Activated T-cell treated with anti-CD3 and anti-CD28 coated beads for 24 hours (primary cell): Measurements from ENCODE around the gene DYNC1LI2.
A peak's percentile ranks its signal among the peaks of the same experiment; 100 is the strongest.
"Not testable (repeated sequence)": the region's sequence is repeated elsewhere in the genome, so short reads cannot be mapped to it uniquely, and the experiment has no call there.

Source experiments
- DNase-seq: peaks from one replicate; pipeline ENCODE4 v3.0.0-alpha.2; 2020; ENCODE audit warnings: low read depth

DYNC1LI2 gene

DNA sequence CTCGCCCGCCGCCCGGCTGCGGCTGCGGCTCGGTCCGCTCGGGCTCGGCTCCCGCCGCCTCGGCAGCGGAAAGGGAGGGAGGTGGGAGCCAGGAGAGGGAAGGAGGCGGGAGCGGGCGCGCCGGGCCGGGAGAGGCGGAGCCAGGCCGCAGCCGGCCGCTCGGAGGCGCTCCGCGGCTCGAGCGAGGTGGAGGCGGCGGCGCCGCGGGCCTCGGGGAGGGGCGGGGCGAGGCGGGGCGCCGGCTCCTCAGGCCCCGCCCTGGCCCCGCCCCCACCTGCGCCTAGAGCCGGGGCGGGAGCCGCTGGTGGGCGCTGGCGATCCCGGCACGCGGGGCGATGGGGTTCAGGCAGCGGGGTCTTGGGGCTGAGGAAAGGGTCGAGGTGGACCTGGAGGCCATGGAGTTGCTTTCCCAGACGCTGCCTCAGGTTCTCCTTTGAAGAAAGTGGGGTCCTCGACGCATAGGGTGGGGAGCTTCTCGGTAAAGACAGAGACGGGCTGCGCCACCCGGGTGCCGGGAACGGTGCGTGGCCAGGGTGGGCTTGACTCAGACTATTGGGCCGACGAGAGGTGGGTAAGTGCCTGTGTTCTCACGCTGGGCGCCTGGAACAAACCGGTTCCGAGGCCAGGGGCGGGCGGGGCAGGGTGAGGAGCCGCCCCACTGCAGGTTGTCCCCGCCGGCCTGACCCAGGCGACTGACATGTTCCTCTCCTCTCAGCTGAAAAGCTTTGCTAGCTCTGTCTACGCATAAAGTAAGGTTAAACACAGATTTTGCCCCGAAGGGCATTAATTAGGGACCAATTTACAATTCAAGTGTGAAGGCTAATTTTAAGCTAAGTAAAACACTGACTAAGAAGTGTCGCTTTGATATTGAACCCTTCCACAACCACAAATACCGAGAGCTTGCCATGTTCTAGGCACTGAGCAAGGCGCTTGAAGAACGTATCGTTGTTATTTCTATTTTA lies 54.5 kb downstream of the DYNC1LI2 start, which contains the start of gene CMTM4:
TSS of gene CMTM4 (minus strand) at position 75 of the 962 bp plus-strand sequence. CDS start 218 bp downstream, outside the sequence.
- DNase-seq = peak; percentile 61

DNA sequence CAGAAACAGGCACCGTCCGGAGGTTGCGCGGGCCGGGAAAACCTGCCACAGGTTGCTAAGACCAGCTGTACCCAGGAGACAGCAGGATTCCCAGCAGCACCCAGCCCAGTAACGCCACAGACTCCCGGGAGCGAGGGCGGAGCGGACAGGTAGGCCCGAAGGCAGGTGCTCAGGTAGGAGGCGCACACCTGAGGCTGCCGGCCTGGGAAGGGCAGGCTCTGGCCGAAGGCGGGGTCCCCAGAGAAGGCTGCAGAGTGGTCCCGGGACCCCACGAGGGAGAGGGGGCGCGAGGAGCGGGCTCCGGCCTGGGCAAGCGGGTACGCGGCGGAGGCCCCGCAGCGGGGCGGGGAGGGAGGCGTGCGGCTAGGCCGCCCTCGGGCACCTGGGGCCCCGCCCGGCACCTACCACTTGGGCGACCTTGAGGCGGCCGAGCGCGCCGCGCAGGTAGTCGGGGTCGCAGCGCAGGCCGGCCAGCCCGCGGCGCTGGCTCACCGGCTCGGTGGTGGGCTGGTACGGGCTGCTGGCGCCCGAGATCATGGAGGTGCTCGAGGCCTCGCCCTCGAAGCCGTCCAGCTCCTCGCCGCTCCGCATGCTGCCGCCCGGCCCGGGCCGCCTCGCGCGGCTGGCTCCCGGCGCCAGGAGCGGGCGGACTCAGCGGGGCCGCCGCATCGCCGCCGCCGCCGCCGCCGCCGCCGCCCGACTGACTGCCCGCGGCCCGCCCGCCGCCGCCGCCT lies 55.3 kb downstream of the DYNC1LI2 start:
- DNase-seq = no peak

DNA sequence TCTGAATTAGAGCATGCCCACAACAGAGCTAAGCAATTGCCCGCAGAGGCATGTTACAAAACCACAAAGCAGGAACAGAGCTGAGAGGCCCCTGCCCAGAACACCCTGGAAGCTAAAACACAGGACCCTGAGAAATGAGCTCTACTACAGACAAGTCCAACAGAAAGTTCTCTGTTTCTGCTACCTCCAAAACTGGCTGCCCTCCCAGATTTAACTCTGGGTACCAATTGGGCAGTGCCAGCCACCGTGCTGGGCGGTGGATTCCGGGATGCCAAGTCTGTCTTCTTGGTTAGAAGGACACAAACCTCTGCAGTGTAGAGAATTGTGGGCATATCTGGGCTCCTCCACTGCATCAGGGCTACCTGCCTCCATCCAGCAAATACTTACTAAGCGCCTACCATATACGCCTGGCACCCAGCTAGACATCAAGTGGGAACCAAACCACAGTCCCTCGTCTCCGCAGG lies 55.9 kb downstream of the DYNC1LI2 start:
- DNase-seq = no peak

DNA sequence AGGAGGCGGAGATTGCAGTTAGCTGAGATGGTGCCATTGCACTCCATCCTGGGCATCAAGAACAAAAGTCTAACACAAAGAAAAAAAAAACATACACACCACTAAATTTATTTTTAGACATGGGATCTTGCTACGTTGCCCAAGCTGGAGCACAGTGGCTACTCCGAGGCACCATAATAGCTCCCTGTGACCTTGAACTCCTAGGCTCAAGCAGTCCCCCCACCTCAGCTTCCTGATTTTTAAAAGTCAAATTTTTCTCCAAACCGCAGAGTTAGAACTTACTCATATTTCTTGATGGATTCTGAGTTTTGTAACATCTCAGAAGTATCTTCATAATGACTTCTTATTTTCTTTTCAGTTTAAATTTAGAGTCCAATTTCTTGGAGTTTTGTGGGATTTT lies 58.3 kb downstream of the DYNC1LI2 start:
- DNase-seq = no peak

DNA sequence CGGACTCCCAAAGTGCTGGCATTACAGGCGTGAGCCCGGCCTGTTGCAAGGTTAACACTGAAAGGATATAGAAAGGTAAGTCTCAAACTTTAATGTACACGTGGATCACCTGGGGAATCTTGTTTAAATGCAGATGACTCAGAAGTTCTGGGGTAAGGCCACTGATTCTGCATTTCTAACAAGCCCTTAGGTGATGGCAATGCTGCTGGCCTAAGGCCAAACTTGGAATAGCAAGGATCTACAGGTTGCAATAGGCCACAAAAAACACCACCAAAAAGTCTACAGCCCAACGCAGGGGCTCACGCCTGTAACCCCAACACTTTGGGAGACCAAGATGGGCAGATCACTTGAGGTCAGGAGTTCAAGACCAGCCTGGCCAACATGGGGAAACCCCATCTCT lies 59.1 kb downstream of the DYNC1LI2 start:
- DNase-seq = no peak

DNA sequence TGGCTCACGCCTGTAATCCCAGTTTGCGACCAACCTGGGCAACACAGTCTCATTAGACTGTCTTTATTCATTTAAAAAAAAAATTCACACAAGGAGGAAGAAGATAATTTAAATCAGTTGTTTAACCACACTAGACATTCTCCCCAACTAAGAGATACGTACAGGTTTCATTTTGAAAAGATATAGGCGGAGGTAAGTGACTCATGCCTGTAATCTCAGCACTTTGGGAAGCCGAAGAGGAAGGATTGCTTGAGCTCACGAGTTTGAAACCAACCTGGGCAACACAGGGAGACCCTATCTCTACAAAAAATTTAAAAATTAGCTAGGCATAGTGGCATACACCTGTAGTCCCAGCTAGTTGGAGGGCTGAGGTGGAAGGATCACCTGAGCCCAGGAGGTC lies 60.2 kb downstream of the DYNC1LI2 start:
- no peak for DNase-seq

DNA sequence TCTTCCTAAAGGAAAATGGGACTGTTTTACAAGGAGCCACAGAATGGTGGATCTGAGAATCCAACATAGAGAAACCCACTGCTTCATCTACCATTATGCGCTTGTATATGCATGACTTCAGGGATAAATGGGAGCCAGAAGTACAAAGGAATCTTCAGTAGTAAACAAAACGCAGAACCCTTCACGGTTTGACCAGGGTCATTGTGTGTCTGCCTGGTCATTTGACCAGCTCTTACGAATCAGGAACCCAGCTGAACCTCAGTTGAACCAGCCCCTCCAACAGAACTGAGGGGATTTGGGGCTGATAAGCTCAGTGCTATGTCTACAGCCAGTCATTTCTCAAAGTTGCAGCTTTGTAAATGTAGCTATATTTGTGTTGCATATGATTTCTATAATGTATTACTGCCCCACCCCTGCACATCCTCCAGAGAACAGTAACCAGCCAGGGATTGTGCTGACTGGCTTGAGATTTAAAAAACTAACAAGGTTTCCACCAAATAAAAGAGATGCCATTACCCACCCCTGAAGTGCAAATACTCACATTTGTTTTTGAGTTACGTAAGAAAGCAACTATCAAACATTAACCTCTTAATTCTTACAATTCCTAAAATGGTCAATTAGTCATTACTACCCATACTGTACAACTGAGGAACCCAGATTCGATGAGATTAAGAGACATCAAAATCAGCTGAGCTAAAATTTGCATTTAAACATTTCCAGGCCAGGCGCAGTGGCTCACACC lies 61.1 kb downstream of the DYNC1LI2 start:
- no peak for DNase-seq

DNA sequence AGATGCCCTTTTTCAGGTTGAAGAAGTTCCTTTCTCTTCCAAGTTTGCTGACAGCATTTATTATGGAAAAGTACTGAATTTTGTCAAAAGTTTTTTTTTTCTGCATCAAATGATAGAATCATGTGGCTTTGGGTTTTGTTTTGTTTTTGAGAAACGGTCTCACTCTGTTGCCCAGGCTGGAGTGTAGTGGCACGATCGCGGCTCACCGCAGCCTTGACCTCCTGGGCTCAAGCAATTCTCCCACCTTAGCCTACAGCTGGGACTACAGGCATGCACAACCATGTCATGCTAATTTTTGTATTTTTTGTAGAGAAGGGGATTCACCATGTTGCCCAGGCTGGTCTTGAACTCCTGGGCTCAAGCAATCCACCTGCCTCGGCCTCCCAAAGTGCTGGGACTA lies 62.1 kb downstream of the DYNC1LI2 start:
- DNase-seq = no peak

DNA sequence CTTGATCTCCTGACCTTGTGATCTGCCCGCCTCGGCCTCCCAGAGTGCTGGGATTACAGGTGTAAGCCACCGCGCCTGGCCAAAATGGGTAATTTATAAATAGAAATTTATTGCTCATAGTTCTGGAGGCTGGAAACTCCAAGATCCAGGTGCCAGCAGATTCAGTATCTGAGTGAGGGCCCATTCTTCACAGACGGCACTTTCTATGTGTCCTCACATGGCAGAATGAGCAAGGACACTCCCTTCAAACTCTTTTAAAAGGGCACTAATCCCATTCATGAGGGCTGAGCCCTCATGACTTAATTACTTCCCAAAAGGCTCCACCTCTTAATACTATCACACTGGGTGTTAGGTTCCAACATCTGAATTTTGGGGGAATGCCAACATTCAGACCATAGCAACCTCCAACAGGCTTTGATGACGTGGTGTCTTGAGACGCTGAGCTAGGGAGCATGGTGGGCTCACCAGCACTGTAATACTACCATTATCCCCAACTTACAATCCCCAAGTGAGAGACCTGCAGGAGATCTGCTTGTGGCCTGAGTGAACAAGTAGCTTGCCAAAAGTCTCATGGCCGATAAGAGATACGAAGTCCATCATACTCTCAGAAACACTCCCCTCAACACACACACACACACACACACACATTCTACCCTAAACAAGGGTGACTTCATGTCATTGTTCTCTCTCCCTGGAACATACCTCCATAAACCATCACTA lies 63.3 kb downstream of the DYNC1LI2 start:
- no peak for DNase-seq

DNA sequence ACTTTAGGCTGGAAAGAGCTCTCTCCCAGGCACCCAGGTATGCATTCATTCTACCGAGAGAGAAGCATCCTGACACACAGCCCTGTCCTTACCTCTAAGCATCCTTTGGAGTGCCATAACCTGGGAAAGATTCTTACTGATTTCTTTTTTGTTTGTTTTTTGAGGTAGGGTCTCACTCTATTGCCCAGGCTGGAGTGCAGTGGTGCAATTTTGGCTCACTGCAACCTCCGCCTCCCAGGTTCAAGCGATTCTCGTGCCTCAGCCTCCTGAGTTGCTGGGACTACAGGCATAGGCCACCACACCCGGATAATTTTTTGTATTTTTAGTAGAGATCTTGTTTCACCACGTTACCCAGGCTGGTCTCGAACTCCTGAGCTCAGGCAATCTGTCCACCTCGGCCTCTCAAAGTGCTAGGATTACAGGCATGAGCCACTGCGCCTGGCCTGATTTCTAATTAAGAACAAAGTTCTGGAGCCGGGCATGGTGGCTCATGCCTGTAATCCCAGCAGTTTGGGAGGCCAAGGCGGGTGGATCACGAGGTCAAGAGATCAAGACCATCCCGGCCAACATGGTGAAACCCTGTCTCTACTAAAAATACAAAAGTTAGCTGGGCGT lies 65.8 kb downstream of the DYNC1LI2 start:
- DNase-seq = not testable (repeated sequence)

DNA sequence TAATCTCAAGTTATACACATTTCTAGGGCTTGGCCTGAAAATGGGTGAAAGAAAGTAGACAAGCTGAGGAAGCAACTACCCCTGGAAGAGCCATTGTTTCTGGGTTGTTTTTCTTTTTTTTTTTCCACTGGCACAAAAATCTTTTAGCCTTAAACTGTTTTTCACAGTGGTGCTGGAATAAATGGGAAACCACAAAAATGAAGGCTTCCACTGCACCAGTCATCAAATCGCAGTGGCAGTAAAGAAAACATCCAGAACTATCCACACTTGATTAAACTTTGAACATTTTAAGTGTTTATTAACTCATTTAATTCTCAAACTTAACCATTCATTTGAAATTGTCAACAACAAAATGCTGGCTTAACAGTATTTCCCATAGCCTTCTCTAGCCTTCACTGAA lies 69.1 kb downstream of the DYNC1LI2 start:
- DNase-seq = no peak

DNA sequence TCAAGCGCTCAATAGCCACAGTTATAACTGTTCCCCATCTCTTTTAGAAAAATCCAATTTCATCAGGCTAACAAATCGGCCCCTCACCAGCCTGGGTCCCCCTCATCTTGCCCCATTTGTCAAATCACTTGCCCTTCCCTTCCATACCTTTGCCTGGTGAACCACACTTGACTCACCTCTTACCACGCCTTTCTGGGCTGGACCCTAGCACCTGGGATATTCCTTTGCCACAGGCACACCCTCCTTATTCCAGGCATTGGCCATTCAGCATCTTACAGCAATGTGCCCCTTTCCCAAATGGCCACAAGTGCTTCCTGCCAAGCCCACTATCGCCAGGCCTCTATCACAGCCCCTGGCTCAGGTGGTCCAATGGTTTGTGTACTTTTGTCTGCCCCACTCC lies 69.7 kb downstream of the DYNC1LI2 start:
- DNase-seq = no peak

DNA sequence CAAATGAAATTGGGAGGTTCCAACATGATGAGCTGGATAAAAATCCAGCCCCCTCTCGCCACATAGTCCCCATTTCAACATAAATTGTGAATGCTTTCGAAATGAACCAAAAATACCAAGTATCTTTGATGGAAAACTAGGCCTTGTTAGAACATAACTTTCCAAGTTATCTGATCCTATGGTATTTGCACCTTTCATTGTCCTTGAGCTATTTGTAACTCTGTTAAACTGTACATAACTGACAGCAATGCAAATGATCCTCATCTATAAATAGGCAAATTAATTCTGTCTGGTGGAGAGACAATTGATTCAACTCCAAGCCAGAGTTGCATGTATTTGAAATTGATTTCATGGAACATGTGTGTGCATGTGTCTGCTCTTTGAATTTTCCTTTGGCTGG lies 73.1 kb downstream of the DYNC1LI2 start:
- no peak for DNase-seq

DNA sequence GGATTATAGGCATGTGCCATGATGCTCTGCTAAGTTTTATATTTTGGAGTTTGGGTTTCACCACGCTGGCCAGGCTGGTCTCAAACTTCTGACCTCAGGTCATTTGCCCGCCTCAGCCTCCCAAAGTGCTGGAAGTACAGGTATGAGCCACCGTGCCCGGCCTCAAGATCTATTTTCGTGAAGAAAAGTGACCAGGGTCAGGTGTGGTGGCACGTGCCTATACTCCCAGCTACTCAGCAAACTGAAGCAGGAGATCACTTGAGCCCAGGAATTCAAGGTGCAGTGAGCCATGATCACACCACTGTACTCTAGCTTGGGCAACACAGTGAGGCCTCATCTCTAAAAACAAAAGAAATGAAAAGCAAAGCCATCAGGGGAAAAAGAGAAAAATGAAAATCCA lies 73.6 kb downstream of the DYNC1LI2 start:
- DNase-seq = no peak

DNA sequence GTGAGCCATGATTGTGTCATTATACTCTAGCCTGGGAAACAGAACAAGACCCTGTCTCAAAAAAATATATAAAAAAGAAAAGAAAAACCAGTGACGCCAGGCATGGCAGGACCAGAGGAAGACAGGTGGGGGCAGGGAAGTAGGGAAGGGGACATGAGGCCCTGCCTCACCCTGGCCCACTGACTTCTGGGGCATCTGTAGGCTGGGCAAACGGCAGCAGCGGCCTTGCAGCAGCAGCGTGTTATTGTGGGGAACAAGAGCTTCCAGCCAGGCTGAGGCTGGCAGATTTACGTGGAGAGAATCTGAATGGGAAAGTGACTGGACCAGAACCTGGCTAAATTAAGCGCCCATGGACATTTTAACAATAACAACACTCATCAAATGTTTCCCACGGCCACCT lies 74.2 kb downstream of the DYNC1LI2 start:
- no peak for DNase-seq

DNA sequence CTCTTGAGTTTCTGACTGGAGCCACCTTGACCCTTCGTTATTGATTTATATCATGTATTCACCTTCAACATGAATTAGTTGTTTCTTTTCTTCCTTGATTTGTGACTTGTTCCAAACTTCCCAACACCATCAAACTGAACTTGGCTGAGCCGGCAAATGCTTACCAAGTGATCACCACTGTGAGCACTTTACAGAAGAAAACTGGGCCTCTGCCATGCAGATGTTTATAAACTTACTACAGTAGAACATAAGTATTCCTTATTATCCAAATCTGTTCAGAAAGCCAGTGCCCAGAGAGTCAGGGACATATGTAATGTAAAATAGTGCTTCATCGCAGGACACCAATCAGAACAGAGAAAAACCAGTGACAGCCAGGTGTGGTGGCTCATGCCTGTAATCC lies 74.8 kb downstream of the DYNC1LI2 start:
- DNase-seq = no peak

DNA sequence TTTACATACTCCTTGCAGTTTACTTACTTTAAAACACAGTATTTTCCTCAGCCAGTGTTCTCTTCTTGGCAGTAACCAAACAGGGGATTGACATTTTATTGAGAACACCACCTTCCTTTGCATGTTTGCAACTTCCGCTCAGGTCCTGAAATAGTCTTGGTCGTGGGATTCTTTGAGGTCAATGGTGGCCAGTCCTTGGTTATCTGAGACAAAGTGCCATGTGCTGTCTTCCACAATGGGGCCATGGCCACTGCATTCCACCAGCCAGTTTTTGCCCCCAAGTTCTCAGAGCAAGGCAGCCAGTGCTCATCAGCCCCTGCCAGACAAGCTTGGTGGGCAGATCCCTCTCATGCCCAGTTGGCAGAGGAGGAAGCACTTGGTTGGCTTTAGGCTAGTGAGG lies 77.7 kb downstream of the DYNC1LI2 start:
- DNase-seq = no peak
